ENCODE results near the gene AFF2. TPM values are rescaled to one million over a fixed set of nuclear protein-coding genes. Genes with fewer than 3 reads are reported as not detected.
A peak's percentile ranks its signal among the peaks of the same experiment; 100 is the strongest.

AFF2 gene
- total and polyA plus RNA-seq, 5 donors from 2014 or later = 1.1 TPM; not detected in 4

GRCh38 chrX:148872161-148872535 is 371.7 kb downstream of the AFF2 start:
- Mint-ChIP-seq H3K4me1 (no peaks in the 10 kb centered on the region), H3K27ac (peak overlapping the region in 1 of 3 donors; percentile 62), H3K9me3 (no peaks in the 10 kb centered on the region), H3K36me3 (no peaks in the 10 kb centered on the region), H3K4me3 (no peak overlapping the region), H3K27me3 (peaks cover 7% of the 10 kb centered on the region)
- no peaks in the 10 kb centered on the region for H3K4me1 ChIP-seq (ENCODE audit: control insufficient read depth, insufficient read depth, low read length, poor library complexity, severe bottlenecking)
- H3K36me3 ChIP-seq (ENCODE audit: control insufficient read depth, insufficient read depth, low read length) = no peaks in the 10 kb centered on the region
- no peaks in the 10 kb centered on the region for H3K9me3 ChIP-seq (ENCODE audit: control insufficient read depth in 2 of 2, low read length in 2 of 2)
- H3K27me3 ChIP-seq (ENCODE audit: control insufficient read depth, insufficient read depth, low read length) = no peaks in the 10 kb centered on the region
- ATAC-seq (ENCODE audit: low read depth in 2 of 2) (no peak), DNase-seq (no peak)
- H3K4me3 ChIP-seq (ENCODE audit: low read depth, low read length) = no peak overlapping the region
- H3K27ac ChIP-seq (ENCODE audit: insufficient read depth, low read length, poor library complexity, severe bottlenecking) = no peak overlapping the region

GRCh38 chrX:148872881-148873280 is 372.5 kb downstream of the AFF2 start:
- Mint-ChIP-seq H3K27ac (peak overlapping the region in 1 of 3 donors; percentile 62), H3K36me3 (no peaks in the 10 kb centered on the region), H3K27me3 (peaks cover 7% of the 10 kb centered on the region), H3K4me1 (no peaks in the 10 kb centered on the region), H3K4me3 (no peak overlapping the region), H3K9me3 (no peaks in the 10 kb centered on the region)
- Histone ChIP-seq H3K36me3 (ENCODE audit: control insufficient read depth, insufficient read depth, low read length) (no peaks in the 10 kb centered on the region), H3K9me3 (ENCODE audit: control insufficient read depth in 2 of 2, low read length in 2 of 2) (no peaks in the 10 kb centered on the region), H3K27ac (ENCODE audit: insufficient read depth, low read length, poor library complexity, severe bottlenecking) (no peak overlapping the region), H3K4me3 (ENCODE audit: low read depth, low read length) (no peak overlapping the region), H3K27me3 (ENCODE audit: control insufficient read depth, insufficient read depth, low read length) (no peaks in the 10 kb centered on the region), H3K4me1 (ENCODE audit: control insufficient read depth, insufficient read depth, low read length, poor library complexity, severe bottlenecking) (no peaks in the 10 kb centered on the region)
- no peak for ATAC-seq (ENCODE audit: low read depth in 2 of 2)
- no peak for DNase-seq

GRCh38 chrX:148874636-148875246 is 374.3 kb downstream of the AFF2 start:
- H3K27me3 Mint-ChIP-seq = peaks cover 6% of the 10 kb centered on the region
- no peak overlapping the region for H3K4me3 Mint-ChIP-seq
- H3K27ac Mint-ChIP-seq = no peak overlapping the region
- H3K4me1 ChIP-seq (ENCODE audit: control insufficient read depth, insufficient read depth, low read length, poor library complexity, severe bottlenecking) = no peaks in the 10 kb centered on the region
- H3K9me3 ChIP-seq (ENCODE audit: control insufficient read depth in 2 of 2, low read length in 2 of 2) = no peaks in the 10 kb centered on the region
- no peaks in the 10 kb centered on the region for H3K27me3 ChIP-seq (ENCODE audit: control insufficient read depth, insufficient read depth, low read length)
- no peak for ATAC-seq (ENCODE audit: low read depth in 2 of 2)
- no peaks in the 10 kb centered on the region for H3K4me1 Mint-ChIP-seq
- no peak for DNase-seq
- H3K4me3 ChIP-seq (ENCODE audit: low read depth, low read length) = no peak overlapping the region
- no peaks in the 10 kb centered on the region for H3K36me3 Mint-ChIP-seq
- H3K27ac ChIP-seq (ENCODE audit: insufficient read depth, low read length, poor library complexity, severe bottlenecking) = no peak overlapping the region
- H3K36me3 ChIP-seq (ENCODE audit: control insufficient read depth, insufficient read depth, low read length) = no peaks in the 10 kb centered on the region
- no peaks in the 10 kb centered on the region for H3K9me3 Mint-ChIP-seq

GRCh38 chrX:148878371-148878770 is 378.0 kb downstream of the AFF2 start:
- no peaks in the 10 kb centered on the region for H3K9me3 ChIP-seq (ENCODE audit: control insufficient read depth in 2 of 2, low read length in 2 of 2)
- DNase-seq (no peak), ATAC-seq (ENCODE audit: low read depth in 2 of 2) (no peak)
- H3K36me3 Mint-ChIP-seq = no peaks in the 10 kb centered on the region
- H3K36me3 ChIP-seq (ENCODE audit: control insufficient read depth, insufficient read depth, low read length) = no peaks in the 10 kb centered on the region
- no peak overlapping the region for H3K4me3 ChIP-seq (ENCODE audit: low read depth, low read length)
- no peak overlapping the region for H3K27ac Mint-ChIP-seq
- H3K4me3 Mint-ChIP-seq = no peak overlapping the region
- no peaks in the 10 kb centered on the region for H3K27me3 ChIP-seq (ENCODE audit: control insufficient read depth, insufficient read depth, low read length)
- H3K4me1 Mint-ChIP-seq = no peaks in the 10 kb centered on the region
- no peaks in the 10 kb centered on the region for H3K9me3 Mint-ChIP-seq
- H3K27ac ChIP-seq (ENCODE audit: insufficient read depth, low read length, poor library complexity, severe bottlenecking) = no peak overlapping the region
- no peaks in the 10 kb centered on the region for H3K4me1 ChIP-seq (ENCODE audit: control insufficient read depth, insufficient read depth, low read length, poor library complexity, severe bottlenecking)
- no peaks in the 10 kb centered on the region for H3K27me3 Mint-ChIP-seq

- no peaks in the 10 kb centered on the region for H3K36me3 Mint-ChIP-seq
- H3K27ac ChIP-seq (ENCODE audit: insufficient read depth, low read length, poor library complexity, severe bottlenecking) = no peak overlapping the region
- H3K27me3 ChIP-seq (ENCODE audit: control insufficient read depth, insufficient read depth, low read length) = no peaks in the 10 kb centered on the region
- DNase-seq (no peak), ATAC-seq (ENCODE audit: low read depth in 2 of 2) (no peak)
- no peaks in the 10 kb centered on the region for H3K4me1 ChIP-seq (ENCODE audit: control insufficient read depth, insufficient read depth, low read length, poor library complexity, severe bottlenecking)
- H3K27ac Mint-ChIP-seq = no peak overlapping the region
- no peaks in the 10 kb centered on the region for H3K36me3 ChIP-seq (ENCODE audit: control insufficient read depth, insufficient read depth, low read length)
- H3K4me3 Mint-ChIP-seq = no peak overlapping the region
- H3K9me3 Mint-ChIP-seq = no peaks in the 10 kb centered on the region
- no peak overlapping the region for H3K4me3 ChIP-seq (ENCODE audit: low read depth, low read length)
- H3K27me3 Mint-ChIP-seq = no peaks in the 10 kb centered on the region
- H3K9me3 ChIP-seq (ENCODE audit: control insufficient read depth in 2 of 2, low read length in 2 of 2) = no peaks in the 10 kb centered on the region
- H3K4me1 Mint-ChIP-seq = no peaks in the 10 kb centered on the region
Measured at GRCh38 chrX:148885203-148885602, 384.8 kb downstream of the AFF2 start.

GRCh38 chrX:148893395-148893794 is 393.0 kb downstream of the AFF2 start:
- no peaks in the 10 kb centered on the region for H3K36me3 Mint-ChIP-seq
- no peak overlapping the region for H3K4me3 Mint-ChIP-seq
- ATAC-seq (ENCODE audit: low read depth in 2 of 2) = no peak
- no peaks in the 10 kb centered on the region for H3K9me3 Mint-ChIP-seq
- Histone ChIP-seq H3K27me3 (ENCODE audit: control insufficient read depth, insufficient read depth, low read length) (no peaks in the 10 kb centered on the region), H3K9me3 (ENCODE audit: control insufficient read depth in 2 of 2, low read length in 2 of 2) (no peaks in the 10 kb centered on the region), H3K4me3 (ENCODE audit: low read depth, low read length) (no peak overlapping the region), H3K27ac (ENCODE audit: insufficient read depth, low read length, poor library complexity, severe bottlenecking) (no peak overlapping the region), H3K36me3 (ENCODE audit: control insufficient read depth, insufficient read depth, low read length) (no peaks in the 10 kb centered on the region), H3K4me1 (ENCODE audit: control insufficient read depth, insufficient read depth, low read length, poor library complexity, severe bottlenecking) (no peaks in the 10 kb centered on the region)
- H3K27me3 Mint-ChIP-seq = no peaks in the 10 kb centered on the region
- H3K4me1 Mint-ChIP-seq = no peaks in the 10 kb centered on the region
- DNase-seq = no peak
- no peak overlapping the region for H3K27ac Mint-ChIP-seq

GRCh38 chrX:148902581-148902980 is 402.2 kb downstream of the AFF2 start:
- no peak for DNase-seq
- H3K36me3 ChIP-seq (ENCODE audit: control insufficient read depth, insufficient read depth, low read length) = no peaks in the 10 kb centered on the region
- H3K4me1 ChIP-seq (ENCODE audit: control insufficient read depth, insufficient read depth, low read length, poor library complexity, severe bottlenecking) = no peaks in the 10 kb centered on the region
- no peaks in the 10 kb centered on the region for H3K9me3 ChIP-seq (ENCODE audit: control insufficient read depth in 2 of 2, low read length in 2 of 2)
- no peak for ATAC-seq (ENCODE audit: low read depth in 2 of 2)
- H3K36me3 Mint-ChIP-seq = no peaks in the 10 kb centered on the region
- H3K4me3 ChIP-seq (ENCODE audit: low read depth, low read length) = no peak overlapping the region
- no peaks in the 10 kb centered on the region for H3K27me3 Mint-ChIP-seq
- no peaks in the 10 kb centered on the region for H3K27me3 ChIP-seq (ENCODE audit: control insufficient read depth, insufficient read depth, low read length)
- no peaks in the 10 kb centered on the region for H3K9me3 Mint-ChIP-seq
- no peak overlapping the region for H3K27ac Mint-ChIP-seq
- H3K27ac ChIP-seq (ENCODE audit: insufficient read depth, low read length, poor library complexity, severe bottlenecking) = no peak overlapping the region
- no peaks in the 10 kb centered on the region for H3K4me1 Mint-ChIP-seq
- no peak overlapping the region for H3K4me3 Mint-ChIP-seq

- no peak overlapping the region for H3K4me3 Mint-ChIP-seq
- H3K4me3 ChIP-seq (ENCODE audit: low read depth, low read length) = no peak overlapping the region
- no peaks in the 10 kb centered on the region for H3K27me3 ChIP-seq (ENCODE audit: control insufficient read depth, insufficient read depth, low read length)
- H3K9me3 ChIP-seq (ENCODE audit: control insufficient read depth in 2 of 2, low read length in 2 of 2) = no peaks in the 10 kb centered on the region
- DNase-seq = no peak
- no peak for ATAC-seq (ENCODE audit: low read depth in 2 of 2)
- H3K36me3 ChIP-seq (ENCODE audit: control insufficient read depth, insufficient read depth, low read length) = no peaks in the 10 kb centered on the region
- H3K4me1 ChIP-seq (ENCODE audit: control insufficient read depth, insufficient read depth, low read length, poor library complexity, severe bottlenecking) = no peaks in the 10 kb centered on the region
- no peaks in the 10 kb centered on the region for H3K27me3 Mint-ChIP-seq
- H3K36me3 Mint-ChIP-seq = no peaks in the 10 kb centered on the region
- H3K27ac Mint-ChIP-seq = no peak overlapping the region
- no peak overlapping the region for H3K27ac ChIP-seq (ENCODE audit: insufficient read depth, low read length, poor library complexity, severe bottlenecking)
- no peaks in the 10 kb centered on the region for H3K9me3 Mint-ChIP-seq
- H3K4me1 Mint-ChIP-seq = no peaks in the 10 kb centered on the region
Measured at GRCh38 chrX:148903176-148903575, 402.8 kb downstream of the AFF2 start.
